ENCODE data around the gene KIAA0930. TPM values are rescaled to one million over a fixed set of nuclear protein-coding genes. Genes with fewer than 3 reads are reported as not detected.

KIAA0930 gene
- total RNA-seq, 2 donors from 2014 or later, result 29.1 to 55.1 TPM

GRCh38 chr22:45166932-45167331, 73.8 kb downstream of the KIAA0930 start:
- Histone ChIP-seq H3K4me1 (replicated peaks) (peaks cover 7% of the 10 kb centered on the region), H3K27me3 (replicated peaks; ENCODE audit: insufficient read depth) (no peaks in the 10 kb centered on the region), H3K27ac (no peak overlapping the region), H3K4me3 (no peak overlapping the region), H3K9me3 (no peaks in the 10 kb centered on the region), H3K36me3 (peaks cover 4 to 17% of the 10 kb centered on the region in 2 donors)
- 35% methylated on average over 5 of the region's 5 CpGs for WGBS
- peak; percentile 24 for TF ChIP-seq POLR2AphosphoS5 (IDR thresholded peaks at IDR 0.05)
- TF ChIP-seq POLR2A (IDR thresholded peaks at IDR 0.05), result no peak
- TF ChIP-seq CTCF (IDR thresholded peaks at IDR 0.05), result no peak
- intact Hi-C loops (cut with DNase I), result no loop called here
- DNase-seq (ENCODE audit: low spot score), result no peak

DNA sequence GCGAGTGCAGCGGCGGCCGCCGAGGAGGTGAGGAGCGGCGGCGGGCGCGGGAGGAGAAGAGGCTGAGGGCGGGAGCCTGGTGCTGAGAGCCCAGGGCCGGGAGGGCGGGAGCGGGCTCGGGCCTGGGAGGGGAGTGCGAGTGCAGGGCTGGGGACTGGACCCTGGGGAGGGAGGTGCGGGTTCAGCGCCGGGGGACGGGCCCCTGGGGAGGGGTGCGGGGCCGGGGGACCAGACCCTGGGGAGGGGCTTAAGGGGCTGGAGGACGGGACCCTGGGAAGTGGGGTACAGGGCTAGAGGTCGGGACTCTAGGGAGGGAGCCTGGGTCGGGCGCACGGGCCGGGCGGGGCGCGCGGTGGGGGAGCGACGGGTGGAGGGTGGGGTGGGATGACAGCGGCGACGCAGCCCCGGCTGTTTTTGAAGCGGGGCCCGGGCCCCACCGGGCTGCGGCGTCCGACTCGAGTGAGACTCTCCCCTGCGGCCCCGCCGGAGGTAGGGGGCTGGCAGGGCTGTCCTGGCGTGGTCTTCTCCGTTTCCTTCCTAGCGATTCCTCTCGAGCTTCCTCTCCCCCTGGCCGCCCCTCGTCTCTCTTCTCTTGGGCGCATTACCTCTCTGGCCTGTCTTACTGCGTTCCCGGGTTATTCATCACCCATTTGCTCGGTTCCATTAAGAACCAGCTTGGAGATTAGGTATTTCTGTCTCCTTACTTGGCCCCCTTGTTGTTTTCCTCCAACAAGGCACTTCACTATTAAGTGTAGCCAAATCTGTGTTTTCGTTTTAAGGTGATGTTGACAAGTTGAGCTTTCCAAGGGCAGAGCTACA, 76.2 kb downstream of the KIAA0930 start:
- intact Hi-C loops (cut with DNase I), result loop anchor here (5.0 kb wide), 1 partner anchor 78 kb away; the partner anchor contains the start of gene KIAA0930
- peak overlapping the region; percentile 85 for H3K27ac ChIP-seq
- DNase-seq (ENCODE audit: low spot score), result no peak
- no peaks in the 10 kb centered on the region for H3K36me3 ChIP-seq
- no peaks in the 10 kb centered on the region for H3K27me3 ChIP-seq (replicated peaks; ENCODE audit: insufficient read depth)
- WGBS, result under 1% methylated on average over 53 of the region's 59 CpGs
- no peaks in the 10 kb centered on the region for H3K9me3 ChIP-seq
- TF ChIP-seq CTCF (IDR thresholded peaks at IDR 0.05) (no peak), POLR2AphosphoS5 (IDR thresholded peaks at IDR 0.05) (no peak), POLR2A (IDR thresholded peaks at IDR 0.05) (no peak)
- H3K4me1 ChIP-seq (replicated peaks), result peaks cover 7% of the 10 kb centered on the region
- peak overlapping the region; percentile 69 to 81 for H3K4me3 ChIP-seq

GRCh38 chr22:45163451-45164269, 77.0 kb downstream of the KIAA0930 start, which contains the start of gene NUP50:
Gene NUP50 (plus strand): TSS chr22:45163925. CDS start chr22:45168178, 4,253 bp downstream.
- Histone ChIP-seq H3K27me3 (replicated peaks; ENCODE audit: insufficient read depth) (no peaks in the 10 kb centered on the region), H3K4me1 (replicated peaks) (peaks cover 7% of the 10 kb centered on the region), H3K27ac (peak within 1 kb of the TSS; percentile 85), H3K36me3 (no peaks in the 10 kb centered on the region), H3K4me3 (peak within 1 kb of the TSS; percentile 69 to 81), H3K9me3 (no peaks in the 10 kb centered on the region)
- TF ChIP-seq CTCF (IDR thresholded peaks at IDR 0.05), result peak in 1 of 4 experiments; percentile 30
- TF ChIP-seq POLR2A (IDR thresholded peaks at IDR 0.05), result peak; percentile 88
- peak; percentile 95 for TF ChIP-seq POLR2AphosphoS5 (IDR thresholded peaks at IDR 0.05)
- peak; percentile 93 for DNase-seq (ENCODE audit: low spot score)
- intact Hi-C loops (cut with DNase I), result loop anchor here (5.0 kb wide), 1 partner anchor 79 kb away; the partner anchor contains the start of gene KIAA0930
- WGBS, result 0% methylated on average over 82 of the region's 100 CpGs

DNA sequence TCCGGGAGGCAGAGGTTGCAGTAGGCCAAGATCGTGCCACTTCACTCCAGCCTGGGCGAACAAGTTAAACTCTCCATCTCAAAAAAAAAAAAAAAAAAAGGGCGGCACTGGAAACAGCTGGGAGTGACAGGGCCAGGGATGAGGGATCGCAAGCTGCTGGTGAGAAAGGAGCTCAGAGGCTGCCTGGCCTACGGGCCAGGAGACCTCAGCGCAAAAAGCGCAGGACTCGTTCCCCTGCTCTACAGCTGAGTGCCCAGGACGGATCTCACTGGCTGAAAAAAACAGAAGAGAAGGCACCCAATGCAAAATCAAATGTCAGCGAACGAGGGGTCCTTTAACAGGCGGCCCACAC, 77.6 kb downstream of the KIAA0930 start:
- intact Hi-C loops (cut with DNase I), result loop anchor here (5.0 kb wide), 1 partner anchor 79 kb away; the partner anchor contains the start of gene KIAA0930

More for the DNA sequence above, 77.6 kb downstream of the KIAA0930 start:
- Histone ChIP-seq H3K4me3 (peak overlapping the region; percentile 69 to 81), H3K36me3 (no peaks in the 10 kb centered on the region), H3K27me3 (replicated peaks; ENCODE audit: insufficient read depth) (no peaks in the 10 kb centered on the region), H3K4me1 (replicated peaks) (peaks cover 7% of the 10 kb centered on the region), H3K27ac (peak overlapping the region; percentile 85), H3K9me3 (no peaks in the 10 kb centered on the region)
- TF ChIP-seq POLR2A (IDR thresholded peaks at IDR 0.05) (no peak), CTCF (IDR thresholded peaks at IDR 0.05) (no peak), POLR2AphosphoS5 (IDR thresholded peaks at IDR 0.05) (no peak)
- WGBS, result 7% methylated on average over 13 of the region's 13 CpGs
- DNase-seq (ENCODE audit: low spot score), result no peak
